ENCODE results near the gene GDA. TPM values are rescaled to one million over a fixed set of nuclear protein-coding genes. Genes with fewer than 3 reads are reported as not detected.

Gene GDA
- total RNA-seq, 2 experiments from 2014 or later: not detected

GRCh38 chr9:72132052-72132451 is 17.2 kb upstream of the GDA start:
- no peak overlapping the region for H3K4me3 Mint-ChIP-seq
- intact Hi-C loops (cut with micrococcal nuclease): no loop called here
- DNase-seq (no peak), ATAC-seq (no peak)
- TF ChIP-seq, protein P1, sequence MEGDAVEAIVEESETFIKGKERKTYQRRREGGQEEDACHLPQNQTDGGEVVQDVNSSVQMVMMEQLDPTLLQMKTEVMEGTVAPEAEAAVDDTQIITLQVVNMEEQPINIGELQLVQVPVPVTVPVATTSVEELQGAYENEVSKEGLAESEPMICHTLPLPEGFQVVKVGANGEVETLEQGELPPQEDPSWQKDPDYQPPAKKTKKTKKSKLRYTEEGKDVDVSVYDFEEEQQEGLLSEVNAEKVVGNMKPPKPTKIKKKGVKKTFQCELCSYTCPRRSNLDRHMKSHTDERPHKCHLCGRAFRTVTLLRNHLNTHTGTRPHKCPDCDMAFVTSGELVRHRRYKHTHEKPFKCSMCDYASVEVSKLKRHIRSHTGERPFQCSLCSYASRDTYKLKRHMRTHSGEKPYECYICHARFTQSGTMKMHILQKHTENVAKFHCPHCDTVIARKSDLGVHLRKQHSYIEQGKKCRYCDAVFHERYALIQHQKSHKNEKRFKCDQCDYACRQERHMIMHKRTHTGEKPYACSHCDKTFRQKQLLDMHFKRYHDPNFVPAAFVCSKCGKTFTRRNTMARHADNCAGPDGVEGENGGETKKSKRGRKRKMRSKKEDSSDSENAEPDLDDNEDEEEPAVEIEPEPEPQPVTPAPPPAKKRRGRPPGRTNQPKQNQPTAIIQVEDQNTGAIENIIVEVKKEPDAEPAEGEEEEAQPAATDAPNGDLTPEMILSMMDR (IDR thresholded peaks at IDR 0.05): no peak
- CTCF ChIA-PET: no interaction called here
- POLR2A ChIA-PET: no interaction called here
- H3K36me3 Mint-ChIP-seq (ENCODE audit: low read depth): no peaks in the 10 kb centered on the region
- no peak overlapping the region for H3K27ac Mint-ChIP-seq
- no peaks in the 10 kb centered on the region for H3K9me3 Mint-ChIP-seq
- no peaks in the 10 kb centered on the region for H3K4me1 Mint-ChIP-seq (ENCODE audit: low read depth)
- peaks cover 6% of the 10 kb centered on the region for H3K27me3 Mint-ChIP-seq

DNA sequence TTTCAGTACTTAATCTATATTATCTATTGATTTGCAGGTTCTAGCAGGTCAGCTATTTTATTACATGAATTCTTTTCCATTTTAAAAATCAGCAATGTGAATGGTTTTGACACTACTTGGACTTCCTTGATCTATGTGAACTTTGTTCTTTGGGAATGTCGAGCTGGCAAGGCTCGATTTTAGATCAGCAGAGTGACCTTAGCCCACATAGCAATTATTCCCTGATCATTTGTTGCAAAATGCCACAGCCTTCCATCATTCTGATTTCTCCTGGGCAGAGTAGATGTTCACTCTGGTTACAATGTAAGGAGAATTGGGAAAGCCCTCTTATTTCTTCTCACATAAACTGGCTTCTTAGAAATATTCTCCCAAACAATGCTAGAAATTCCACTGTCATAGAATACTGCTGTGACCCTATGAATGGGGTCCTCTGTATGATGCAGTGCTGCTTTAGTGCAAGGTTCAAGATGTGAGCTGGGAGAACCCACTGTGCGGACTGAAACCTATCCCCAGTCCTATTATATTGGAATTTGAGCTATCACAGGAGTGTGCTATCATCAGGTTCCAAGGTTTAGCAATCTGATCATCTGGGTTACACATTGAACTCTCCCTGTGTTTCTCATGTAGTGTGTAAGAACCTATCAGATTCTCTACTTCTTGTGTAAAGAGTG is 15.7 kb upstream of the GDA start:
- POLR2A ChIA-PET: interaction anchor here (0.8 kb wide), 1 partner anchor 43 kb away, joined by 4 read pairs; no protein-coding TSS in a partner anchor
- CTCF ChIA-PET: interaction anchor here (0.7 kb wide), 1 partner anchor 86 kb away, joined by 3 read pairs; no protein-coding TSS in a partner anchor

DNA sequence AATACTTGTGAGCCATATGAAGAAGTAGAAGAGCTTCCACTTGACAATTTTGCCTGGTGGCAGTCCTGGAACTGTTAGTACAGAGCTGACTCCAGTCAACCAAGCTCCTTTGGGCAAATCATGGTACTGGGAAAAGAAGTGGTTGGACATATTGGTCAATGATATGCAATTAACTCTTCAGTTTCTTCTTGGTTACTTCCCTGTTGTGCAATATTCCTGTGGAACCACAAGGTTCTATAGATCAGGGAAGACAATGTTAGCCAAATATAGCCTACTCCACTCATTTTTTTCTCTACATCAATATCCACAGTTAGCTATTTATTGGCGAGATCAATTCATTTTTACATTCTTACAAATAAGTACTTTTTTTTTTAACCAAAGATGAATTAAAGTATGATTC is 14.4 kb upstream of the GDA start:
- ATAC-seq (no peak), DNase-seq (no peak)
- TF ChIP-seq, protein P1 (IDR thresholded peaks at IDR 0.05): no peak
- Mint-ChIP-seq H3K36me3 (ENCODE audit: low read depth) (no peaks in the 10 kb centered on the region), H3K4me3 (no peak overlapping the region), H3K27me3 (peaks cover 5% of the 10 kb centered on the region), H3K27ac (no peak overlapping the region), H3K9me3 (no peaks in the 10 kb centered on the region), H3K4me1 (ENCODE audit: low read depth) (no peaks in the 10 kb centered on the region)
- ChIA-PET POLR2A (no interaction called here), CTCF (interaction anchor here (1.8 kb wide), 1 partner anchor 96 kb away, joined by 5 read pairs; no protein-coding TSS in a partner anchor)
- intact Hi-C loops (cut with micrococcal nuclease): no loop called here

More for the DNA sequence above, 15.7 kb upstream of the GDA start:
- H3K4me3 Mint-ChIP-seq: no peak overlapping the region
- H3K27ac Mint-ChIP-seq: no peak overlapping the region
- no peaks in the 10 kb centered on the region for H3K4me1 Mint-ChIP-seq (ENCODE audit: low read depth)
- no peaks in the 10 kb centered on the region for H3K9me3 Mint-ChIP-seq
- ATAC-seq (no peak), DNase-seq (no peak)
- no peaks in the 10 kb centered on the region for H3K36me3 Mint-ChIP-seq (ENCODE audit: low read depth)
- H3K27me3 Mint-ChIP-seq: peaks cover 5% of the 10 kb centered on the region
- TF ChIP-seq, protein P1 (IDR thresholded peaks at IDR 0.05): no peak
- intact Hi-C loops (cut with micrococcal nuclease): no loop called here

DNA sequence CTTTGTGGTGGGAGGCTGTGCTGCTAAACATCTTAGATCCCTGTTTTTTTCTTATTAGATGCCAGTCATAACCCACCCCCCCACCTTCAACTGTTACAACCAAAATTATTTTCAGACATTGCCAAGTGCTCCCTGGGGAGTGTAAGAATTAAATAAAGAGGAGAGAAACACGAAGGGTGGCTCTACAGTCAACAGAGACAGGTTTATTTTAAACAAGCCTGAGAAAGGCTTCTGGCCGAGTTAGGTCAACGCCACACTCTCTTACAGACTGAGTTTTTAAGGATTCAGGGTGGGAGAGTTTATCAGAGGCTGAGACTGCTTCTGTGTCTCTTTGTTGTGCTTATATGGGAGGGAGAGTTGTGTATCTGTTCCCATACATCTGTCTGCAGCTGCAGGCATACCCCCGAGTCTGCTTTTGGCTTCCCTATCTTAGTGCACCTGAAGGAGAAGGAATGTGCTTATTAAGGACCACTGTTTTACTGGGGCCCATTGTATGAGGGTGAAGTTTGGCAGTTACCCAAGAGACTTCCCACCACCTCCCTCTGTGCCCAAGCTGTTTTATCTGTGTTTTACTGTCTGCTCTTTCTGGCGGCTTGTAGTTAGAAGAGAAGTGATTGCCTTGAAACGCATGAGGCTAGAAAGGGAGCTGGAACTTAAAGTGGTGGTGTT is 11.4 kb upstream of the GDA start:
- Mint-ChIP-seq H3K27me3 (peaks cover 6% of the 10 kb centered on the region), H3K4me1 (ENCODE audit: low read depth) (no peaks in the 10 kb centered on the region), H3K36me3 (ENCODE audit: low read depth) (no peaks in the 10 kb centered on the region), H3K27ac (no peak overlapping the region), H3K9me3 (no peaks in the 10 kb centered on the region), H3K4me3 (no peak overlapping the region)
- no peak for DNase-seq
- no peak for ATAC-seq
- intact Hi-C loops (cut with micrococcal nuclease): no loop called here
- TF ChIP-seq, protein P1 (IDR thresholded peaks at IDR 0.05): no peak
- ChIA-PET POLR2A (no interaction called here), CTCF (no interaction called here)

- Mint-ChIP-seq H3K27ac (no peak overlapping the region), H3K27me3 (peaks cover 8% of the 10 kb centered on the region), H3K9me3 (no peaks in the 10 kb centered on the region), H3K4me3 (no peak overlapping the region), H3K4me1 (ENCODE audit: low read depth) (no peaks in the 10 kb centered on the region), H3K36me3 (ENCODE audit: low read depth) (no peaks in the 10 kb centered on the region)
- no peak for DNase-seq
- CTCF ChIA-PET: no interaction called here
- POLR2A ChIA-PET: no interaction called here
- intact Hi-C loops (cut with micrococcal nuclease): no loop called here
- TF ChIP-seq, protein P1 (IDR thresholded peaks at IDR 0.05): no peak
- no peak for ATAC-seq
Observed at GRCh38 chr9:72139226-72139625, 10.0 kb upstream of the GDA start.
